ENCODE data around the gene EPB41L1. TPM values are rescaled to one million over a fixed set of nuclear protein-coding genes. Genes with fewer than 3 reads are reported as not detected.

EPB41L1 gene
- total RNA-seq, 3 donors from 2014 or later (not counting 1 experiment from before 2014, with no cell fraction given) = 0.21 to 0.29 TPM; not detected in 1

DNA sequence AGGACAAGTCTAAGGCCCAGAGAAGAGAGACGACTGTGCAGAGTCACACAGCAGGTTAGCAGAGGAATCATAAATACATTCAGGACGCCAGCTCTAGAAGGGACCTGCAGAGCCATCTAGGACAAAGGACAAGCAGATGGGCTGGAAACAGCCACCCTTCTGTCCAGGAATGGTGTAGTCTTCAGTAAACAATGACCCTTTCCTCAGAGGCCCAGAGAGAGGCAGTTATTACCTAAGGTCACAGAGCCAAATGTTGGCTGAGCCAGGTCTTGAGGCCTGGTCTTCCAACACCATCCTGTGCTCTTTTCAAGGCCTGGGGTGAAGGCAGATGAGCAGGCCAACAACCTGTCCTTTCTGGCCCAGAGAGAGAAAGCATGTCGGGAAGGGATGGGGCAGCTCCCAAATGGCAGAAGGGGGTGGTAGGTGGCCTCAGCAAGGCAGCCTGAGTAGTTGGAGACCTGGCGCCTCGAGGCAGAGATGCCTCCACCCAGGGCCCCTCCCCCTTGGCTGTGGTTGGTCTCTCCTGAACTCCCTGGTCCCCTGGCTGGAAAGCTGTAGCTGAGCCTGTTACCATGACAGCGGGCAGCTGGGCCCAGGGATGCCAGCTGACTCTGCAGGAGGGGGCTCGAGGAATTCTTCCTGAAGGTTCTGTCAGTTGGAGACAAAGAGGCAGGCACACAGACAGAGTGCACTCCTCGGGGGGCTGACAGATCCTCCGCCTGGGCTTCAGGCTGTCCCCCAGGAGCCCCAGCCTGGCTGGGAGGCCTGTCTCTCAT, 24.8 kb downstream of the EPB41L1 start:
- no peaks in the 10 kb centered on the region for H3K9me3 ChIP-seq (ENCODE audit: control insufficient read depth, insufficient read depth, low read length)
- ATAC-seq (no peak), DNase-seq (no peak)
- no peaks in the 10 kb centered on the region for H3K36me3 ChIP-seq (ENCODE audit: control insufficient read depth, insufficient read depth, low read length)
- Mint-ChIP-seq H3K4me3 (no peak overlapping the region), H3K27ac (no peak overlapping the region), H3K4me1 (no peaks in the 10 kb centered on the region), H3K27me3 (ENCODE audit: low read depth in 2 of 2) (no peaks in the 10 kb centered on the region), H3K36me3 (no peaks in the 10 kb centered on the region), H3K9me3 (no peaks in the 10 kb centered on the region)
- no peaks in the 10 kb centered on the region for H3K27me3 ChIP-seq (ENCODE audit: control insufficient read depth, insufficient read depth, low read length)
- intact Hi-C loops (cut with micrococcal nuclease) = no loop called here
- 89% methylated on average over 9 of the region's 9 CpGs for WGBS (ENCODE audit: insufficient coverage)
- no peak overlapping the region for H3K4me3 ChIP-seq (ENCODE audit: low read length)
- H3K27ac ChIP-seq (ENCODE audit: low read length) = no peak overlapping the region
- no peaks in the 10 kb centered on the region for H3K4me1 ChIP-seq (ENCODE audit: control insufficient read depth, insufficient read depth, low read length)
- TF ChIP-seq CTCF (IDR thresholded peaks at IDR 0.05) = no peak

- H3K4me1 ChIP-seq (ENCODE audit: control insufficient read depth, insufficient read depth, low read length) = no peaks in the 10 kb centered on the region
- Mint-ChIP-seq H3K9me3 (no peaks in the 10 kb centered on the region), H3K4me1 (no peaks in the 10 kb centered on the region), H3K27ac (no peak overlapping the region), H3K4me3 (no peak overlapping the region), H3K27me3 (ENCODE audit: low read depth in 2 of 2) (no peaks in the 10 kb centered on the region), H3K36me3 (no peaks in the 10 kb centered on the region)
- H3K27ac ChIP-seq (ENCODE audit: low read length) = no peak overlapping the region
- no peak overlapping the region for H3K4me3 ChIP-seq (ENCODE audit: low read length)
- no peaks in the 10 kb centered on the region for H3K27me3 ChIP-seq (ENCODE audit: control insufficient read depth, insufficient read depth, low read length)
- H3K9me3 ChIP-seq (ENCODE audit: control insufficient read depth, insufficient read depth, low read length) = no peaks in the 10 kb centered on the region
- ATAC-seq = no peak
- intact Hi-C loops (cut with micrococcal nuclease) = no loop called here
- DNase-seq = no peak
- no peaks in the 10 kb centered on the region for H3K36me3 ChIP-seq (ENCODE audit: control insufficient read depth, insufficient read depth, low read length)
- TF ChIP-seq CTCF (IDR thresholded peaks at IDR 0.05) = no peak
Measured at GRCh38 chr20:36180323-36180722, 25.8 kb downstream of the EPB41L1 start.

DNA sequence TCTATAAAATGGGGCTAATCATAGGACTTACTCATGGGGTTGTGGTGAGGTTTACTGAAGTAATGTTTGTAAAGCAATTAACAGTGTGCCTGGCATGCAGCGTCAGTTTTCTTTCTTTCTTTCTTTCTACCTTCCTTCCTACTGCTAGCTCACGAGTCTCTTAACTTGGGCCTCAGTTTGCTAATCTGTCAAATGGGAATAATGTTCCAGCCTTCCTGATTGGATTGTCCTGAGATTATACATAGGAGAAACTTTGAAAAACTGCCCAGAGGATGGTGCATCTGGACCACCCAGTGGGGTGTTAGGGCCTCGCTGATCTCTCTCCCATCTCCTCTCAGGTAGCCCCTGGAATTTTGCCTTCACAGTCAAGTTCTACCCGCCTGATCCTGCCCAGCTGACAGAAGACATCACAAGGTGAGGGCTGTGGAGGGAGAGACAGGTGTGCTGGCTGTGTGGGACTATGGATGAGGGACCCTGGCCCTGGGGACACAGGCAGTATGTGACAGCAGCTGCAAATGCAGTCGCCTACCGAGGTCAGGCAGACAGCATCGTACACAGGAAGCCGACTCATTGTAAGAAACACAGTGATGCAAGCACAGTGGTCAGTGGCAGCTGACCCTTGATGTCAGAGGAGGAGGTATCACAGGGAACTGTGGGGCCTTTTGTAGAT, 27.5 kb downstream of the EPB41L1 start:
- Histone ChIP-seq H3K36me3 (ENCODE audit: control insufficient read depth, insufficient read depth, low read length) (no peaks in the 10 kb centered on the region), H3K4me1 (ENCODE audit: control insufficient read depth, insufficient read depth, low read length) (no peaks in the 10 kb centered on the region), H3K9me3 (ENCODE audit: control insufficient read depth, insufficient read depth, low read length) (no peaks in the 10 kb centered on the region), H3K27ac (ENCODE audit: low read length) (no peak overlapping the region), H3K27me3 (ENCODE audit: control insufficient read depth, insufficient read depth, low read length) (no peaks in the 10 kb centered on the region), H3K4me3 (ENCODE audit: low read length) (no peak overlapping the region)
- ATAC-seq = no peak
- Mint-ChIP-seq H3K9me3 (no peaks in the 10 kb centered on the region), H3K4me3 (no peak overlapping the region), H3K4me1 (no peaks in the 10 kb centered on the region), H3K27me3 (ENCODE audit: low read depth in 2 of 2) (no peaks in the 10 kb centered on the region), H3K27ac (no peak overlapping the region), H3K36me3 (no peaks in the 10 kb centered on the region)
- DNase-seq = no peak
- intact Hi-C loops (cut with micrococcal nuclease) = no loop called here
- TF ChIP-seq CTCF (IDR thresholded peaks at IDR 0.05) = no peak
- 72% methylated on average over 7 of the region's 8 CpGs for WGBS (ENCODE audit: insufficient coverage)

Data from natural killer cell (primary cell).